Adrenal gland (tissue), 5 donors: ENCODE data around the gene HDGFL3.
"Not testable (repeated sequence)": the region's sequence is repeated elsewhere in the genome, so short reads cannot be mapped to it uniquely, and the experiment has no call there.

Experiments used
- POLR2A ChIP-seq, 2 donors: fragments of 450-650 bp; IDR thresholded peaks; one replicate each; pipeline ENCODE4 v1.6.1; 2017; ENCODE audit warnings: antibody characterized with exemption in 2 of 2, mild to moderate bottlenecking in 2 of 2, moderate library complexity in 1 of 2
- TF ChIP-seq, protein P1 (sequence below), 6 experiments: fragments of 450-650 bp in 4 of 6; fragments of 200-600 bp in 2 of 6; sonication (generic) in 1 of 6; IDR thresholded peaks; 1 replicate in 5 of 6; 2 replicates in 1 of 6; pipeline versions ENCODE4 v1.5.1 to v1.8.0; 2016 to 2021; ENCODE audit warnings: antibody characterized with exemption in 6 of 6, mild to moderate bottlenecking in 2 of 6, moderate library complexity in 1 of 6
- donor health status: DM: no; HTN: no; CAD: no.

- TF ChIP-seq, protein P1, sequence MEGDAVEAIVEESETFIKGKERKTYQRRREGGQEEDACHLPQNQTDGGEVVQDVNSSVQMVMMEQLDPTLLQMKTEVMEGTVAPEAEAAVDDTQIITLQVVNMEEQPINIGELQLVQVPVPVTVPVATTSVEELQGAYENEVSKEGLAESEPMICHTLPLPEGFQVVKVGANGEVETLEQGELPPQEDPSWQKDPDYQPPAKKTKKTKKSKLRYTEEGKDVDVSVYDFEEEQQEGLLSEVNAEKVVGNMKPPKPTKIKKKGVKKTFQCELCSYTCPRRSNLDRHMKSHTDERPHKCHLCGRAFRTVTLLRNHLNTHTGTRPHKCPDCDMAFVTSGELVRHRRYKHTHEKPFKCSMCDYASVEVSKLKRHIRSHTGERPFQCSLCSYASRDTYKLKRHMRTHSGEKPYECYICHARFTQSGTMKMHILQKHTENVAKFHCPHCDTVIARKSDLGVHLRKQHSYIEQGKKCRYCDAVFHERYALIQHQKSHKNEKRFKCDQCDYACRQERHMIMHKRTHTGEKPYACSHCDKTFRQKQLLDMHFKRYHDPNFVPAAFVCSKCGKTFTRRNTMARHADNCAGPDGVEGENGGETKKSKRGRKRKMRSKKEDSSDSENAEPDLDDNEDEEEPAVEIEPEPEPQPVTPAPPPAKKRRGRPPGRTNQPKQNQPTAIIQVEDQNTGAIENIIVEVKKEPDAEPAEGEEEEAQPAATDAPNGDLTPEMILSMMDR (IDR thresholded peaks at IDR 0.05): not testable (repeated sequence)
- not testable (repeated sequence) for TF ChIP-seq POLR2A (IDR thresholded peaks at IDR 0.05)
These were observed 65.5 kb downstream of the HDGFL3 start for GRCh38 chr15:83142151-83142550.
